Esophagus muscularis mucosa (tissue), 3 donors: ENCODE data around the gene RHOBTB3.

ENCODE experiments used
- CTCF ChIP-seq, 3 experiments: fragments of 200-600 bp in 2 of 3; fragments of 450-650 bp in 1 of 3; sonication (generic) in 2 of 3; IDR thresholded peaks; one replicate each; pipeline ENCODE4 v1.5.1; 2017 to 2019; ENCODE audit warnings: antibody characterized with exemption in 3 of 3, mild to moderate bottlenecking in 2 of 3, moderate library complexity in 1 of 3
- EP300 ChIP-seq: sonication (generic); formaldehyde crosslinking; IDR thresholded peaks from one replicate; pipeline ENCODE4 v1.6.1; 2017; ENCODE audit warnings: antibody characterized with exemption

GRCh38 chr5:95838001-95838520 lies 106.9 kb downstream of the RHOBTB3 start:
- no peak for TF ChIP-seq CTCF (IDR thresholded peaks at IDR 0.05)
- no peak for TF ChIP-seq EP300
